GM19193 (cell line): Measurements from ENCODE around the gene DYRK1A.

ENCODE experiments used
- POLR2A ChIP-seq: IDR thresholded peaks from 4 replicates; pipeline ENCODE4 v1.6.1; 2011; ENCODE audit not compliant: insufficient read depth, insufficient read length; ENCODE audit errors: extremely low read depth

Gene DYRK1A

GRCh38 chr21:37373539-37373938 lies 7.0 kb downstream of the DYRK1A start:
- TF ChIP-seq POLR2A, result no peak

GRCh38 chr21:37374027-37374426 lies 7.5 kb downstream of the DYRK1A start:
- no peak for TF ChIP-seq POLR2A

- TF ChIP-seq POLR2A, result no peak
Measured at GRCh38 chr21:37375866-37376574, 9.4 kb downstream of the DYRK1A start.

- no peak for TF ChIP-seq POLR2A
Measured at GRCh38 chr21:37378700-37379139, 12.1 kb downstream of the DYRK1A start.

- no peak for TF ChIP-seq POLR2A
Measured at GRCh38 chr21:37380349-37381323, 14.1 kb downstream of the DYRK1A start.

GRCh38 chr21:37381883-37382585 lies 15.5 kb downstream of the DYRK1A start:
- no peak for TF ChIP-seq POLR2A

GRCh38 chr21:37383086-37383485 lies 16.5 kb downstream of the DYRK1A start:
- no peak for TF ChIP-seq POLR2A

GRCh38 chr21:37383784-37384311 lies 17.3 kb downstream of the DYRK1A start:
- TF ChIP-seq POLR2A, result no peak

- no peak for TF ChIP-seq POLR2A
Measured at GRCh38 chr21:37384416-37384815, 17.8 kb downstream of the DYRK1A start.

GRCh38 chr21:37385179-37385765 lies 18.7 kb downstream of the DYRK1A start:
- TF ChIP-seq POLR2A, result no peak

GRCh38 chr21:37386151-37386550 lies 19.6 kb downstream of the DYRK1A start:
- no peak for TF ChIP-seq POLR2A

- TF ChIP-seq POLR2A, result no peak
Measured at GRCh38 chr21:37389456-37389855, 22.9 kb downstream of the DYRK1A start.

GRCh38 chr21:37391666-37392065 lies 25.1 kb downstream of the DYRK1A start:
- no peak for TF ChIP-seq POLR2A

GRCh38 chr21:37392441-37392840 lies 25.9 kb downstream of the DYRK1A start:
- no peak for TF ChIP-seq POLR2A

- TF ChIP-seq POLR2A, result no peak
Measured at GRCh38 chr21:37393030-37393429, 26.5 kb downstream of the DYRK1A start.

GRCh38 chr21:37393786-37394185 lies 27.2 kb downstream of the DYRK1A start:
- TF ChIP-seq POLR2A, result no peak
